HUDEP-2 (cell line): ENCODE measurements around the gene SECISBP2L.
"Not testable (repeated sequence)": the region's sequence is repeated elsewhere in the genome, so short reads cannot be mapped to it uniquely, and the experiment has no call there.

Experiments
- DNase-seq, 76 experiments: peaks; one replicate each; lab custom pipeline; 2025; ENCODE audit not compliant: unreplicated experiment in 76 of 76; lab: John Stamatoyannopoulos, UW

SECISBP2L gene, protein sequence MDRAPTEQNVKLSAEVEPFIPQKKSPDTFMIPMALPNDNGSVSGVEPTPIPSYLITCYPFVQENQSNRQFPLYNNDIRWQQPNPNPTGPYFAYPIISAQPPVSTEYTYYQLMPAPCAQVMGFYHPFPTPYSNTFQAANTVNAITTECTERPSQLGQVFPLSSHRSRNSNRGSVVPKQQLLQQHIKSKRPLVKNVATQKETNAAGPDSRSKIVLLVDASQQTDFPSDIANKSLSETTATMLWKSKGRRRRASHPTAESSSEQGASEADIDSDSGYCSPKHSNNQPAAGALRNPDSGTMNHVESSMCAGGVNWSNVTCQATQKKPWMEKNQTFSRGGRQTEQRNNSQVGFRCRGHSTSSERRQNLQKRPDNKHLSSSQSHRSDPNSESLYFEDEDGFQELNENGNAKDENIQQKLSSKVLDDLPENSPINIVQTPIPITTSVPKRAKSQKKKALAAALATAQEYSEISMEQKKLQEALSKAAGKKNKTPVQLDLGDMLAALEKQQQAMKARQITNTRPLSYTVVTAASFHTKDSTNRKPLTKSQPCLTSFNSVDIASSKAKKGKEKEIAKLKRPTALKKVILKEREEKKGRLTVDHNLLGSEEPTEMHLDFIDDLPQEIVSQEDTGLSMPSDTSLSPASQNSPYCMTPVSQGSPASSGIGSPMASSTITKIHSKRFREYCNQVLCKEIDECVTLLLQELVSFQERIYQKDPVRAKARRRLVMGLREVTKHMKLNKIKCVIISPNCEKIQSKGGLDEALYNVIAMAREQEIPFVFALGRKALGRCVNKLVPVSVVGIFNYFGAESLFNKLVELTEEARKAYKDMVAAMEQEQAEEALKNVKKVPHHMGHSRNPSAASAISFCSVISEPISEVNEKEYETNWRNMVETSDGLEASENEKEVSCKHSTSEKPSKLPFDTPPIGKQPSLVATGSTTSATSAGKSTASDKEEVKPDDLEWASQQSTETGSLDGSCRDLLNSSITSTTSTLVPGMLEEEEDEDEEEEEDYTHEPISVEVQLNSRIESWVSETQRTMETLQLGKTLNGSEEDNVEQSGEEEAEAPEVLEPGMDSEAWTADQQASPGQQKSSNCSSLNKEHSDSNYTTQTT

GRCh38 chr15:49046220-49047102 is at the start of gene SECISBP2L:
Gene SECISBP2L (minus strand): TSS chr15:49046446. CDS start chr15:49046299, 147 bp downstream.
- DNase-seq, result peak in 75 of 76 experiments; percentile 30 to 92 (median 84)

DNA sequence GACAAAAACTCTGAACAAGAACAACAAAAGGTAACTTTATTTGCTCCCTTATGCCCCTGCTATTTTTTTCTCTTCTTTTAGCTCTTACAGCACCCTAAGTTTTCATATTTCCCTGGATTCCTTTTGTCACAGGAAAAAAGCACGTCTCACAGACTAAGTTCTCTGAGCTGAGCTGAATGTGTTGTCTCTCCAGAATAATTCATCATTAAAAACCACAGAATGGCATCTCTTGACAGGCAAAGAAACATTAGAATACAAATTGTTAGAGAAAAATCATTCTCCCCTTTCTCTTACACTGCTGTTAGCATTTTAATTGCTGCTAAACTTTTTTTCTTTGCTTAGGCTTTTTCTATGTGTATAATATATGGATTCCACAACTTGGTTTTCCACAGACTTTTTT is 48.7 kb upstream of the SECISBP2L start:
- no peak for DNase-seq

- no peak for DNase-seq
These were observed 47.2 kb upstream of the SECISBP2L start for GRCh38 chr15:49093252-49094105.

DNA sequence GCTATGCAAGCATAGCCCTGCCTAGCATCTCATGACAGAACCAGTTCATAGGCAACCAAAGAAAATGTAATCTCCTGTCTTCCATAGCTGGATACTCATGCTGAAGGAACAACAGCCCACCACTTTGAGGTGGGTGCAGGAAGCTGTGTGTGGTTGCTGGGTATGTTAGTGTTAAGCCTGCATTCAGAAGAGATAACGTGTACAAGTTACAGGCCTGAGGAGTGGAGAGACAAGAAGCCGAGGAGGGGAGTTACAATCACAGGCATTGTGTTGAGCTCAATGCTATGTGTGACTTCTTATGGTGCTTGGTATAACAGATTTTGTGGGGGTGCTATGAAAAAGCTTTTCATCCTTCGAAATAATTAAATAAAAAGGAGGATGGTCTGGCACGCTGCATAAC is 42.8 kb upstream of the SECISBP2L start:
- DNase-seq, result no peak

DNA sequence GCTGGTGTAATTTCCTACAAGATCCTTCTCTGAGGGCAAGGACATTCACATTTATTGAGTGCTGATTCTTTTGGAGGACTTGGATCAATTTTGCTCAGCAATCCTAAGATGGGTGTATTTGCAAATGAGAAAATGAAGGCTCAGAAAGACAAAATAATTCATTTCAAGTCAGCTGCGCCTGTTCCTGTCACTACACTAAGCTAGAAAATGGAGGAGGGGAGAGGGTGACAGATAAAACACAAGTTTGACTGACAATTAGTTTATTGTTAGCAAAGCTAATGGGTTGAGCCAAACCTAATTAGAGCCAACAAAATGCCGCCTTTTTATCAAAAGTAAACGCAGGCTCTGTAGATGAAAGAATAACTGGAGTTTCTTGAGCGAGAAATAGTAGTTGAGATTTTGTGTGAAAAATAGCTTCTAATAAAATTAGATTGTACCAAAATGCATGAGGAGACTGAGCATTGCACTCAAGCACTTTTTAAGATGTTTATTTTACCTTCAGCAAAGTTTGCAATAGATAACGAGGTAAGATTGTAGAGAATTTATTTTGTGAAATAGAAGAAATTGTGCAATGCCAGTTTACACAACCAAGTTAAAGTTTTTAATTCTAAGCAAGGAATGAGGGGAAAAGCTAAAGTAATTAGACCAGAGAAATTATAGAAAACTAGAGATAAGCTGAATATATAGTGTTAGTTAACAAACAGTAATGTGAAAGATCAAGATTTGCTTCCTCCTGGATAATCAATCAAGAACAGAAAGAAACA is 39.6 kb upstream of the SECISBP2L start:
- no peak for DNase-seq

GRCh38 chr15:49084285-49084570 is 38.0 kb upstream of the SECISBP2L start:
- no peak for DNase-seq

DNA sequence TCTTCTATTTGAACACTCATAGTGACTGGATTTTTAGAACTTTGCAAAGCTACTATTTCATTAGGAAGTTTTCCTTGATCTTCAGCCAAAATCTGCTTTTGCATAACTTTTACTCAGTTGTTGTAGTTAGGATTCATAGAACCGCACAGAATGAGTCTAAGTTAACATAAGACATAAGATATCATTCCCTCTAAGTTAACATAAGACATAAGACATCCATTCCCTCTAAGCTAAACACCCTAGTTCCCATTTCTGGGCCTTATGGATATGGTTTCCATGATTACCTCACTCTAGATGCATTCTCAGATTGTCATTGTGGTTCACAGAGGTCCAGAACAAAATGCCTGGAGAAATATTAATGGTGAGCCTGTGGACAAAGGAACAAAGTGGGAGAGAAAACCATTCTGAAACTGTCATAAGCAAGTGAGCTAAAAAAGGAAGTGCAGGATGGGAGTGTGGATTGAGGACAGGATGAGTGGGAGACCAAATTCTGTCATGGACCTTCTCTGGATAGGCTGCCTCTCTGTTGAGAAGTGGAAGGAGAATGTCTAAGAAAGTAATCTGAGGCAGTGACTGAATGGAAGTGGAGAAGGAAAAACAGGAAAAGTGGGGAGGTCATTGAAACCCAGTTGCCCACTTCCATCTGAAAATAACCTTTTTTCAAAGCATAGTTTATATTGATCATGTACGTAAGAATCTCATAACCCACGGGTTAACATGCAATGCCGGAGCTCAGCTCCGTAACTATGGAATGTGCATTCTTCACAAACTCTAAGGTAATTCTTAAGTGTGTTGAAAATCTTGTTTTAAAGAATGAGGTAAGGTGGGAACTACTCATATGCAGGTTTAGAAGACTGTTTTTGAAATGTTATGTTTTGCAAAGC is 37.4 kb upstream of the SECISBP2L start:
- DNase-seq, result no peak

GRCh38 chr15:49082960-49083359 is 36.7 kb upstream of the SECISBP2L start:
- DNase-seq, result no peak

GRCh38 chr15:49079340-49080039 is 33.2 kb upstream of the SECISBP2L start:
- DNase-seq, result no peak

- peak in 6 of 76 experiments; percentile 4 to 25 (median 10) for DNase-seq
These were observed 29.6 kb upstream of the SECISBP2L start for GRCh38 chr15:49075881-49076280.

- not testable (repeated sequence) for DNase-seq
These were observed 28.5 kb upstream of the SECISBP2L start for GRCh38 chr15:49074589-49075287.

DNA sequence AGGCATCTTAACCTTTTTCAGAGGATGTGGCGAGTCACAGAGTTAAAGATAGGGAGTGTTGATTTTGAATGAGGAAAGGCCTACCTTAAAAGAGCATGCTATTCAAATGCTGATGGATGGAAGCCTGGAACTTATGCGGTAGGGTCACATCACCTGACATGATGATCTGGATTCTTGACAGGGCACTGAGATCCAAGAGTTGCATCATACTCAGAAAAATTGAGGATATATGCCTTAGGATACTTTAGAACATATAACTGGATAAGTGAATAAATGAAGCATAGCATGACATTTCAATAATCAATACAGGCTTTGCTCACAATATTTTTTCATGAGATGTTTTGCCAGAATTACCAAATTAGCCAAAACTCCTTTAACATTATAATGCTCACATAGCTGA is 20.1 kb upstream of the SECISBP2L start:
- DNase-seq, result no peak

- no peak for DNase-seq
These were observed 18.6 kb upstream of the SECISBP2L start for GRCh38 chr15:49064884-49065283.

DNA sequence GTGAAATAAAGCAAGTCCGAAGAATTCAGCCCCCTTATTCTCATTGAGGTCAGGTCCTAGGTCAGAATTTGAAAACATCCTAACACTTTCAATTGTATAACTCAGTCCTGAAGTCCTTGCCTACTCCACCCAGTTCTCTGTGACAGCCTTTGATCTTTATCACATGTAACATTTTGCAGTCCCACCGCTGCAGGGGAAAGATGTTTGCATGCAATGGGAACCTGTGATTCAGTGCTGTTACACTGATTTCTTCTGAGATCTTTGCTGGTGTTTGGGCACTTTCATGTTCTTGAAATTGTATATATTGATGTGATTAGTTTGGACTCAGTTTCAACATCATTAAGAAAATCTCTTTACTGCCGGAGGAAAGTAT is 18.0 kb upstream of the SECISBP2L start:
- DNase-seq, result peak in 1 of 76 experiments; percentile 15

GRCh38 chr15:49063402-49064280 is 17.4 kb upstream of the SECISBP2L start:
- no peak for DNase-seq

- no peak for DNase-seq
These were observed 16.7 kb upstream of the SECISBP2L start for GRCh38 chr15:49062900-49063299.
